Ovary (tissue), 3 donors: Measurements from ENCODE around the gene IL24.

Source experiments
- POLR2A ChIP-seq: fragments of 450-650 bp; IDR thresholded peaks from one replicate; pipeline ENCODE4 v1.6.1; 2017; ENCODE audit warnings: antibody characterized with exemption, mild to moderate bottlenecking, moderate library complexity
- TF ChIP-seq, protein P1 (sequence below), 3 donors: fragments of 450-650 bp in 2 of 3; fragments of 200-600 bp in 1 of 3; IDR thresholded peaks; one replicate each; pipeline versions ENCODE4 v1.5.1 to v1.8.0; 2016 to 2022; ENCODE audit warnings: antibody characterized with exemption in 3 of 3, mild to moderate bottlenecking in 1 of 3
- donor health status: DM: no; HTN: no; CAD: no.

DNA sequence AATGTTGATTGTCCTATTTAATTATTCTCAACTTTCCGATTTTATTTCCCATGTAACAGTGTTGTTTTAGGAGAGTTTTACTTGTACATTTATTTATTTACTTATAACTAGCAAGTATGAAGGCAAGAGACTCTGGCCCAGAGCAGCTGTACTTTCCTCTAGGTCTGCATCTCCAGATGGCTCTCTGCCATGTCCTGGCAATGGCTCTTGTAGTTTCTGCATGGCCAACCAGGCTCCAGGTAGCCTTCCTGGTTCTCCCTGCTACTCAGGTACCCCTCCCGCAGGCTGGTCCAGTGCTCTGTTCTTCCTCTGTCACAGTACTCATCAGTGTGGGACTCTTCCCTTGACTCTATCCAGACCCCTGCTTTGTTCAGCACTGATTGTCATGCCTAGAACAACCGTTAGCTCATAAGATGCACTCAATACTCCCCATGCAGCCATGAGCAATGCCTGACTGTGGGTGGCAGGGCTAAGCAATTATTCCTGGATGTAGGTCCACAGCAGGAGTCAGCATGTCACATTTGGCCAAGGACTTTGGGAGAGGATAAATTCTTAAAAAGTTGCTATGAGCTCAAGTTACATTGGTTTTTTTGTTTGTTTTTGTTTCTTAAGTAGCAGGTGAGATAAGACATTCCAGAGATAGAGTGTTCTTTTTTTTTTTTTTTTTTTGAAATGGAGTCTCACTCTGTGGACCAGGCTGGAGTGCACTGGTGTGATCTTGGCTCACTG, 42.7 kb upstream of the IL24 start:
- no peak for TF ChIP-seq POLR2A
- TF ChIP-seq, protein P1, sequence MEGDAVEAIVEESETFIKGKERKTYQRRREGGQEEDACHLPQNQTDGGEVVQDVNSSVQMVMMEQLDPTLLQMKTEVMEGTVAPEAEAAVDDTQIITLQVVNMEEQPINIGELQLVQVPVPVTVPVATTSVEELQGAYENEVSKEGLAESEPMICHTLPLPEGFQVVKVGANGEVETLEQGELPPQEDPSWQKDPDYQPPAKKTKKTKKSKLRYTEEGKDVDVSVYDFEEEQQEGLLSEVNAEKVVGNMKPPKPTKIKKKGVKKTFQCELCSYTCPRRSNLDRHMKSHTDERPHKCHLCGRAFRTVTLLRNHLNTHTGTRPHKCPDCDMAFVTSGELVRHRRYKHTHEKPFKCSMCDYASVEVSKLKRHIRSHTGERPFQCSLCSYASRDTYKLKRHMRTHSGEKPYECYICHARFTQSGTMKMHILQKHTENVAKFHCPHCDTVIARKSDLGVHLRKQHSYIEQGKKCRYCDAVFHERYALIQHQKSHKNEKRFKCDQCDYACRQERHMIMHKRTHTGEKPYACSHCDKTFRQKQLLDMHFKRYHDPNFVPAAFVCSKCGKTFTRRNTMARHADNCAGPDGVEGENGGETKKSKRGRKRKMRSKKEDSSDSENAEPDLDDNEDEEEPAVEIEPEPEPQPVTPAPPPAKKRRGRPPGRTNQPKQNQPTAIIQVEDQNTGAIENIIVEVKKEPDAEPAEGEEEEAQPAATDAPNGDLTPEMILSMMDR (IDR thresholded peaks at IDR 0.05) = no peak
